ENCODE results near the gene TMEM40. TPM values are rescaled to one million over a fixed set of nuclear protein-coding genes. Genes with fewer than 3 reads are reported as not detected.
"Not testable (repeated sequence)": the region's sequence is repeated elsewhere in the genome, so short reads cannot be mapped to it uniquely, and the experiment has no call there.

The TMEM40 gene
- total RNA-seq, 2 experiments from 2014 or later: not detected

GRCh38 chr3:12709334-12709733, 49.7 kb downstream of the TMEM40 start:
- POLR2A ChIA-PET: interaction anchor here (0.6 kb wide), 1 partner anchor 512 kb away, joined by 3 read pairs; no protein-coding TSS in a partner anchor
- Mint-ChIP-seq H3K27me3 (peaks cover 21% of the 10 kb centered on the region), H3K4me1 (no peaks in the 10 kb centered on the region), H3K4me3 (no peak overlapping the region), H3K9me3 (no peaks in the 10 kb centered on the region), H3K36me3 (no peaks in the 10 kb centered on the region), H3K27ac (no peak overlapping the region)
- no peak for DNase-seq
- ATAC-seq (ENCODE audit: low read depth): no peak

GRCh38 chr3:12708584-12709192, 50.4 kb downstream of the TMEM40 start:
- peaks cover 21% of the 10 kb centered on the region for H3K27me3 Mint-ChIP-seq
- no peaks in the 10 kb centered on the region for H3K9me3 Mint-ChIP-seq
- POLR2A ChIA-PET: interaction anchor here (0.5 to 0.6 kb wide), 2 partner anchors 83 to 512 kb away, joined by 3 read pairs; no protein-coding TSS in a partner anchor
- DNase-seq: no peak
- H3K27ac Mint-ChIP-seq: no peak overlapping the region
- H3K4me3 Mint-ChIP-seq: no peak overlapping the region
- no peaks in the 10 kb centered on the region for H3K36me3 Mint-ChIP-seq
- H3K4me1 Mint-ChIP-seq: no peaks in the 10 kb centered on the region
- ATAC-seq (ENCODE audit: low read depth): no peak

GRCh38 chr3:12707449-12707848, 51.6 kb downstream of the TMEM40 start:
- Mint-ChIP-seq H3K27ac (no peak overlapping the region), H3K27me3 (peaks cover 21% of the 10 kb centered on the region), H3K9me3 (no peaks in the 10 kb centered on the region), H3K4me3 (no peak overlapping the region), H3K36me3 (no peaks in the 10 kb centered on the region), H3K4me1 (no peaks in the 10 kb centered on the region)
- ATAC-seq (ENCODE audit: low read depth): no peak
- DNase-seq: no peak
- POLR2A ChIA-PET: no interaction called here

- ATAC-seq (ENCODE audit: low read depth): peak; percentile 99
- POLR2A ChIA-PET: no interaction called here
- H3K36me3 Mint-ChIP-seq: no peaks in the 10 kb centered on the region
- DNase-seq: peak; percentile 37
- H3K4me3 Mint-ChIP-seq: no peak overlapping the region
- H3K9me3 Mint-ChIP-seq: no peaks in the 10 kb centered on the region
- peak overlapping the region; percentile 34 for H3K27ac Mint-ChIP-seq
- no peaks in the 10 kb centered on the region for H3K4me1 Mint-ChIP-seq
- H3K27me3 Mint-ChIP-seq: peaks cover 21% of the 10 kb centered on the region
These were observed 52.4 kb downstream of the TMEM40 start for GRCh38 chr3:12706504-12707253.

GRCh38 chr3:12705981-12706380, 53.1 kb downstream of the TMEM40 start:
- Mint-ChIP-seq H3K9me3 (no peaks in the 10 kb centered on the region), H3K27me3 (peaks cover 21% of the 10 kb centered on the region), H3K36me3 (no peaks in the 10 kb centered on the region), H3K27ac (no peak overlapping the region), H3K4me1 (no peaks in the 10 kb centered on the region), H3K4me3 (no peak overlapping the region)
- DNase-seq: no peak
- POLR2A ChIA-PET: no interaction called here
- no peak for ATAC-seq (ENCODE audit: low read depth)

- no peak overlapping the region for H3K27ac Mint-ChIP-seq
- DNase-seq: no peak
- no peak overlapping the region for H3K4me3 Mint-ChIP-seq
- POLR2A ChIA-PET: no interaction called here
- H3K9me3 Mint-ChIP-seq: no peaks in the 10 kb centered on the region
- H3K36me3 Mint-ChIP-seq: no peaks in the 10 kb centered on the region
- H3K27me3 Mint-ChIP-seq: peaks cover 18% of the 10 kb centered on the region
- H3K4me1 Mint-ChIP-seq: no peaks in the 10 kb centered on the region
- no peak for ATAC-seq (ENCODE audit: low read depth)
These were observed 53.6 kb downstream of the TMEM40 start for GRCh38 chr3:12705374-12705926.

- POLR2A ChIA-PET: no interaction called here
- no peak overlapping the region for H3K4me3 Mint-ChIP-seq
- H3K4me1 Mint-ChIP-seq: no peaks in the 10 kb centered on the region
- H3K27me3 Mint-ChIP-seq: peaks cover 7% of the 10 kb centered on the region
- DNase-seq (no peak), ATAC-seq (ENCODE audit: low read depth) (no peak)
- no peak overlapping the region for H3K27ac Mint-ChIP-seq
- no peaks in the 10 kb centered on the region for H3K9me3 Mint-ChIP-seq
- no peaks in the 10 kb centered on the region for H3K36me3 Mint-ChIP-seq
These were observed 56.6 kb downstream of the TMEM40 start for GRCh38 chr3:12702501-12702900.

- H3K27me3 Mint-ChIP-seq; H3K4me1 Mint-ChIP-seq; H3K9me3 Mint-ChIP-seq; H3K36me3 Mint-ChIP-seq; H3K27ac Mint-ChIP-seq; DNase-seq; ATAC-seq (ENCODE audit: low read depth); POLR2A ChIA-PET; H3K4me3 Mint-ChIP-seq: not testable (repeated sequence)
These were observed 57.5 kb downstream of the TMEM40 start for GRCh38 chr3:12701601-12702000.

- Mint-ChIP-seq H3K4me3 (no peak overlapping the region), H3K27me3 (peaks cover 4% of the 10 kb centered on the region), H3K9me3 (no peaks in the 10 kb centered on the region), H3K27ac (no peak overlapping the region), H3K36me3 (no peaks in the 10 kb centered on the region), H3K4me1 (no peaks in the 10 kb centered on the region)
- ATAC-seq (ENCODE audit: low read depth): no peak
- POLR2A ChIA-PET: no interaction called here
- DNase-seq: no peak
These were observed 58.3 kb downstream of the TMEM40 start for GRCh38 chr3:12700800-12701199.

GRCh38 chr3:12695916-12696315, 63.1 kb downstream of the TMEM40 start:
- Mint-ChIP-seq H3K27ac (no peak overlapping the region), H3K36me3 (no peaks in the 10 kb centered on the region), H3K27me3 (peaks cover 2% of the 10 kb centered on the region), H3K9me3 (no peaks in the 10 kb centered on the region), H3K4me1 (no peaks in the 10 kb centered on the region), H3K4me3 (no peak overlapping the region)
- no peak for ATAC-seq (ENCODE audit: low read depth)
- DNase-seq: no peak
- POLR2A ChIA-PET: no interaction called here

GRCh38 chr3:12695112-12695511, 63.9 kb downstream of the TMEM40 start:
- ATAC-seq (ENCODE audit: low read depth): no peak
- no peaks in the 10 kb centered on the region for H3K36me3 Mint-ChIP-seq
- H3K27ac Mint-ChIP-seq: no peak overlapping the region
- H3K27me3 Mint-ChIP-seq: peaks cover 2% of the 10 kb centered on the region
- no peak overlapping the region for H3K4me3 Mint-ChIP-seq
- POLR2A ChIA-PET: no interaction called here
- H3K9me3 Mint-ChIP-seq: no peaks in the 10 kb centered on the region
- no peak for DNase-seq
- H3K4me1 Mint-ChIP-seq: no peaks in the 10 kb centered on the region

GRCh38 chr3:12692444-12692843, 66.6 kb downstream of the TMEM40 start:
- POLR2A ChIA-PET: no interaction called here
- DNase-seq (no peak), ATAC-seq (ENCODE audit: low read depth) (no peak)
- Mint-ChIP-seq H3K4me1 (no peaks in the 10 kb centered on the region), H3K4me3 (no peak overlapping the region), H3K27ac (no peak overlapping the region), H3K36me3 (no peaks in the 10 kb centered on the region), H3K27me3 (peaks cover 5% of the 10 kb centered on the region), H3K9me3 (no peaks in the 10 kb centered on the region)

- Mint-ChIP-seq H3K27ac (no peak overlapping the region), H3K4me3 (no peak overlapping the region), H3K27me3 (peaks cover 5% of the 10 kb centered on the region), H3K9me3 (no peaks in the 10 kb centered on the region), H3K4me1 (no peaks in the 10 kb centered on the region), H3K36me3 (no peaks in the 10 kb centered on the region)
- POLR2A ChIA-PET: no interaction called here
- DNase-seq: no peak
- ATAC-seq (ENCODE audit: low read depth): no peak
These were observed 68.9 kb downstream of the TMEM40 start for GRCh38 chr3:12689997-12690711.
